Left ventricle myocardium inferior (tissue), 1 donor: ENCODE measurements around the gene DEFB129. TPM values are rescaled to one million over a fixed set of nuclear protein-coding genes. Genes with fewer than 3 reads are reported as not detected.
"Not testable (repeated sequence)": the region's sequence is repeated elsewhere in the genome, so short reads cannot be mapped to it uniquely, and the experiment has no call there.

ENCODE experiments used
- DNase-seq: peaks from one replicate; pipeline ENCODE4 v3.0.0-alpha.2; 2020
- H3K27ac ChIP-seq: fragments of 200-600 bp; replicated peaks from 2 replicates; pipeline ENCODE4 v1.8.0; 2021
- H3K27me3 ChIP-seq: fragments of 200-600 bp; 2 replicates; pipeline ENCODE4 v1.8.0; 2021; ENCODE audit warnings: low read depth
- H3K36me3 ChIP-seq: fragments of 200-600 bp; 2 replicates; pipeline ENCODE4 v1.8.0; 2021
- H3K4me1 ChIP-seq: fragments of 200-600 bp; 2 replicates; pipeline ENCODE4 v1.8.0; 2021
- H3K4me3 ChIP-seq: fragments of 200-600 bp; 2 replicates; pipeline ENCODE4 v1.8.0; 2021; ENCODE audit warnings: mild to moderate bottlenecking, moderate library complexity
- H3K9me3 ChIP-seq: fragments of 200-600 bp; replicated peaks from 2 replicates; pipeline ENCODE4 v1.8.0; 2021
- CTCF ChIP-seq: fragments of 200-600 bp; IDR thresholded peaks from 2 replicates; pipeline ENCODE4 v1.8.0; 2021; ENCODE audit warnings: antibody characterized with exemption, mild to moderate bottlenecking, borderline replicate concordance
- intact Hi-C: fragments of 100-400 bp; cut with micrococcal nuclease; formaldehyde crosslinking; loops from one replicate; pipeline ENCODE4 v1.11.0; 2022
- total RNA-seq: library from RNA; stranded (reverse); fragmentation: NEBNext Ultra II Directional; extraction: Animal tissue kit (Norgen Biotek cat#: 25700); gene quantifications from one replicate; pipeline ENCODE4 v1.2.1, GENCODE V29; 2021
- donor health status: DM: no; HTN: yes; CAD: no; lungs with severe emphysema.

Gene DEFB129
- total RNA-seq, 1 donor from 2014 or later, result not detected

- Histone ChIP-seq H3K4me1 (no peaks in the 10 kb centered on the region), H3K27me3 (peaks cover 8% of the 10 kb centered on the region), H3K27ac (no peak overlapping the region), H3K36me3 (no peaks in the 10 kb centered on the region), H3K4me3 (no peak overlapping the region), H3K9me3 (peaks cover 8% of the 10 kb centered on the region)
- DNase-seq, result no peak
- TF ChIP-seq CTCF, result no peak
- intact Hi-C loops, result no loop called here
Observed at GRCh38 chr20:199996-200395, 27.1 kb upstream of the DEFB129 start.

DNA sequence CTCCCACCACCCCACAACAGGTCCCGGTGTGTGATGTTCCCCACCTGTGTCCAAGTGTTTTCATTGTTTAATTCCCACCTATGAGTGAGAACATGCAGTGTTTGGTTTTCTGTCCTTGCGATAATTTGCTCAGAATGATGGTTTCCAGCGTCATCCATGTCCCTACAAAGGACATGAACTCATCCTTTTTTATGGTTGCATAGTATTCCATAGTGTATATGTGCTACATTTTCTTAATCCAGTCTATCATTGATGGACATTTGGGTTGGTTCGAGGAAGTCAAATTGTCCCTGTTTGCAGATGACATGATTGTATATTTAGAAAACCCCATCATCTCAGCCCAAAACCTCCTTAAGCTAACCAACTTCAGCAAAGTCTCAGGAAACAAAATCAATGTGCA lies 23.4 kb upstream of the DEFB129 start:
- H3K4me1 ChIP-seq, DNase-seq, H3K27me3 ChIP-seq, intact Hi-C loops, H3K4me3 ChIP-seq, H3K27ac ChIP-seq, H3K9me3 ChIP-seq, H3K36me3 ChIP-seq: not testable (repeated sequence)

- DNase-seq, result no peak
- Histone ChIP-seq H3K4me1 (peaks cover 16% of the 10 kb centered on the region), H3K27me3 (no peaks in the 10 kb centered on the region), H3K27ac (no peak overlapping the region), H3K4me3 (no peak overlapping the region), H3K9me3 (no peaks in the 10 kb centered on the region), H3K36me3 (no peaks in the 10 kb centered on the region)
- TF ChIP-seq CTCF, result peak; percentile 60
- intact Hi-C loops, result no loop called here
Observed at GRCh38 chr20:208942-209566, 18.0 kb upstream of the DEFB129 start.

DNA sequence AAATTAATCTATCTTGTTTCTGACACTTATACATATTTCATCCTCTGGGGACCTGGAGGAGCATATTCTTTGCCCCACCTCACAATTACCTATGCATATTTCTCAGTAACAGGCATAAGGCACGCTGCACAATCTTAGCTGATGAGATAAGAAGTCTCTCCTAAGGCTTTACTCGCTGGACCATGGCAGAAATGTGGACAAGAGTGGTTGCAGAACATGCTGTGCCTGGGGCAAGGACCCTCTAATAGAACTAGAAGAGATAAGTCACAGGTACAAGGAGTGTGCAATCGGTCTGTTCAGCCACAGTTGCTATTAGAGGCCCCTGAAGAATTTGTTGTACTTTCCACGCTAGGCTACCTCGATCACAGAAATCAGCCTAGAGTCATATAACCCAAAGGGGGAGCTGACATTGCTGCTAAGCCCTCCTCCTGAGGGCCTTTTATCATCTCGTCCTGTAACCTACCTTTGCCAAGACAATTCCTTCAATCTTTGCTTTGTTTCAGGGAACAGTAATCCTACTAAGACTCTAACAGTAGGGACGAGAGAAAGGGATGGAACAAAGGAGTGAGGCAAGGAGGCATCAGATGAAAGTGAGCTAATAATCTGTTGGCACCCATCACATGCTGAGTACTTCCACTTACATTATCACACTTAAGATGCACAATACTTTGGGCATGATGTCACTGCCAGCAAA lies 16.1 kb upstream of the DEFB129 start:
- H3K9me3 ChIP-seq, result no peaks in the 10 kb centered on the region
- no peak overlapping the region for H3K27ac ChIP-seq
- H3K36me3 ChIP-seq, result no peaks in the 10 kb centered on the region
- DNase-seq, result no peak
- no peaks in the 10 kb centered on the region for H3K27me3 ChIP-seq
- no peak overlapping the region for H3K4me3 ChIP-seq
- TF ChIP-seq CTCF, result no peak
- H3K4me1 ChIP-seq, result peaks cover 22% of the 10 kb centered on the region
- intact Hi-C loops, result no loop called here

GRCh38 chr20:214383-214782 lies 12.7 kb upstream of the DEFB129 start:
- Histone ChIP-seq H3K4me3 (no peak overlapping the region), H3K27me3 (peaks cover 8% of the 10 kb centered on the region), H3K36me3 (no peaks in the 10 kb centered on the region), H3K4me1 (peaks cover 37% of the 10 kb centered on the region), H3K27ac (peak overlapping the region; percentile 19), H3K9me3 (no peaks in the 10 kb centered on the region)
- intact Hi-C loops, result no loop called here
- DNase-seq, result no peak
- no peak for TF ChIP-seq CTCF

DNA sequence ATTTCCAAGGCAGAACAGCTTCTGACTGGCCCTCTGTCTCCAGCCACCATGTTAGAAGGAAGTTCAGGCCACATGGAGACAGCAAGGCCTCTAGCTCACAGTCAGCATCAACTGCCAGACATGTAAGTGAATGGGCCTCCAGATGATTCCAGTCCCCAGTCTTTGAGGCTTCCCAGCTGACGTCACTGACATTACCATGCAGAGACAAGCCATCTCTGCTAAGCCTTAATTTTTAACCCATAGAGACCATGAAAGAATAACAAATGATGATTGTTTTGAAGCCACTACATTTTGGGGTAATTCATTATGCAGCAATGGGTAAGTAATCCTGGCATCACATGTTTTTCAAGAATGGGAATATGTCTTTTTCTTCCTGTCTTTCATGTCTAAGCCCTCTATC lies 11.3 kb upstream of the DEFB129 start:
- Histone ChIP-seq H3K36me3 (no peaks in the 10 kb centered on the region), H3K4me3 (no peak overlapping the region), H3K27ac (peak overlapping the region; percentile 83), H3K9me3 (no peaks in the 10 kb centered on the region), H3K4me1 (peaks cover 35% of the 10 kb centered on the region), H3K27me3 (peaks cover 21% of the 10 kb centered on the region)
- intact Hi-C loops, result no loop called here
- TF ChIP-seq CTCF, result no peak
- DNase-seq, result no peak
